ENCODE measurements around the gene CRYBA4. TPM values are rescaled to one million over a fixed set of nuclear protein-coding genes. Genes with fewer than 3 reads are reported as not detected.

Gene CRYBA4
- total and polyA plus RNA-seq, 3 experiments from 2014 or later = not detected

DNA sequence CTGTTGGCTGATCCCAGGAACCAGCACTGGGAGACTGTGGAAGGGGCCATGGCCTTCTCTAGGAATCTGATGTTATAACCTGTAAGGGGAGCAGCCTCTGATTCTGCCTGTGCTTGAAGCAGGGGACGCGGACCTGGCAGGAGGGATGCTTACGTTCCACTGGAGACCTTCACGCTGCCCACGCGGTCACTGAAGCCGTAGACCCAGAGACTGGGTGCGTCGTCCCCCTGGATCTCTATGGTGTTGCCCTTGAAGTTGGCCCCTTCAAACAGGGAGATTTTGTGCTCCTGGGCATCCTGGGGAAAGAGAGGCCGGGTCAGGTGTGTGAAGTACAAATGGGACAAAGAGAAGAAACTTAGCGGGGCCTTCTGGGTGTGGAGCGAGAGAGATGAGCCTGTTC lies 20.0 kb upstream of the CRYBA4 start:
- Mint-ChIP-seq H3K36me3 (no peaks in the 10 kb centered on the region), H3K27ac (peak overlapping the region in 3 of 8 donors; percentile 61 to 83 (median 64)), H3K27me3 (no peaks in the 10 kb centered on the region), H3K4me1 (peaks cover 44 to 58% (median 50%) of the 10 kb centered on the region in 3 donors), H3K4me3 (no peak overlapping the region), H3K9me3 (no peaks in the 10 kb centered on the region)
- ChIA-PET CTCF (no interaction called here), POLR2A (no interaction called here)
- no peak overlapping the region for H3K27ac ChIP-seq (ENCODE audit: low read depth, low read length)
- no peaks in the 10 kb centered on the region for H3K36me3 ChIP-seq (ENCODE audit: insufficient read depth, low read length)
- peaks cover 29% of the 10 kb centered on the region for H3K4me1 ChIP-seq (ENCODE audit: insufficient read depth, low read length)
- H3K27me3 ChIP-seq (ENCODE audit: insufficient read depth, low read length, poor library complexity, severe bottlenecking) = no peaks in the 10 kb centered on the region
- no peak for DNase-seq
- H3K4me3 ChIP-seq (ENCODE audit: low read length) = no peak overlapping the region
- no peaks in the 10 kb centered on the region for H3K9me3 ChIP-seq (ENCODE audit: low read length)

DNA sequence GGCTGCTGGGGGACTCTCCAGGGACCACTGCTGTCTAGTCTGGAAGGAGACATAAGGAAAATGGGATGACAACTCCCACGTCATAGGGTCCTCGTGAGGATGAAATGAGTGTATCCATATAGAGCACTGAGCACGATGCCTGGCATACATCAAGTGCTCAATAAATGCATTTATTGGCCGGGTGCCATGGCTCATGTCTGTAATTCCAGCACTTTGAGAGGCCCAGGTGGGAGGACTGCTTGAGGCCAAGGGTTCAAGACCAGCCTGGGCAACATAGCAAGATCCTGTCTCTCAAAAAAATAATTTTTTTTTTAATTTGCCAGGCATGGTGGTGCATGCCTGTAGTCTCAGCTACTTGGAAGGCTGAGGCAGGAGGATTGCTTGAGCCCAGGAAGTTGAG lies 19.6 kb upstream of the CRYBA4 start:
- H3K4me1 Mint-ChIP-seq = peaks cover 40 to 54% (median 46%) of the 10 kb centered on the region in 3 donors
- Histone ChIP-seq H3K36me3 (ENCODE audit: insufficient read depth, low read length) (no peaks in the 10 kb centered on the region), H3K9me3 (ENCODE audit: low read length) (no peaks in the 10 kb centered on the region), H3K4me1 (ENCODE audit: insufficient read depth, low read length) (peaks cover 25% of the 10 kb centered on the region), H3K27me3 (ENCODE audit: insufficient read depth, low read length, poor library complexity, severe bottlenecking) (no peaks in the 10 kb centered on the region), H3K27ac (ENCODE audit: low read depth, low read length) (no peak overlapping the region), H3K4me3 (ENCODE audit: low read length) (no peak overlapping the region)
- POLR2A ChIA-PET = no interaction called here
- CTCF ChIA-PET = no interaction called here
- no peaks in the 10 kb centered on the region for H3K27me3 Mint-ChIP-seq
- no peak overlapping the region for H3K4me3 Mint-ChIP-seq
- H3K36me3 Mint-ChIP-seq = no peaks in the 10 kb centered on the region
- no peak for DNase-seq
- H3K9me3 Mint-ChIP-seq = no peaks in the 10 kb centered on the region
- peak overlapping the region in 1 of 8 donors; percentile 61 for H3K27ac Mint-ChIP-seq

DNA sequence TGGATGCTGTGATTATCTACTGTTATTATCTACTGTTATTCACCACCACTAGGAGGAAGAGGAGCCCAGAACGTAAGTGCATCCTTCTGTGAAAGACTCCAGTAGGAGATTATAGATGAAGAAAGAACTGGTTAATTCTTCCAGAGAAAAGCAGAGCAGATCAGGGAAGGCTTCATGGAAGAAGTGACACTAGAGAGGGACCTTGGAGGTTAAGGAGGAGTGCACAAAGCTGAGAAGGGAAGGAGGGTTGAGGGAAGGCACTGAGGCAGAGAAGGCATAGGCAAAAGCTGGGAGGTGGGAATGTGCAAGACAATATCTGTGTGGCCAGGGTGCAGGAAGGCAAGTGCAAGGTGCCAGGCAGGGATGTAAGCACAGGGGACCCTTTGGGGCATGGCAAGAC lies 17.4 kb upstream of the CRYBA4 start:
- Histone ChIP-seq H3K4me1 (ENCODE audit: insufficient read depth, low read length) (peaks cover 13% of the 10 kb centered on the region), H3K27me3 (ENCODE audit: insufficient read depth, low read length, poor library complexity, severe bottlenecking) (no peaks in the 10 kb centered on the region), H3K9me3 (ENCODE audit: low read length) (no peaks in the 10 kb centered on the region), H3K27ac (ENCODE audit: low read depth, low read length) (no peak overlapping the region), H3K36me3 (ENCODE audit: insufficient read depth, low read length) (no peaks in the 10 kb centered on the region), H3K4me3 (ENCODE audit: low read length) (no peak overlapping the region)
- ChIA-PET POLR2A (no interaction called here), CTCF (no interaction called here)
- no peaks in the 10 kb centered on the region for H3K36me3 Mint-ChIP-seq
- H3K4me3 Mint-ChIP-seq = no peak overlapping the region
- H3K9me3 Mint-ChIP-seq = no peaks in the 10 kb centered on the region
- no peak for DNase-seq
- H3K4me1 Mint-ChIP-seq = peaks cover 29 to 41% (median 33%) of the 10 kb centered on the region in 3 donors
- H3K27ac Mint-ChIP-seq = peak overlapping the region in 2 of 8 donors; percentile 10 to 49
- peaks cover 0 to 1% of the 10 kb centered on the region in 2 donors for H3K27me3 Mint-ChIP-seq

DNA sequence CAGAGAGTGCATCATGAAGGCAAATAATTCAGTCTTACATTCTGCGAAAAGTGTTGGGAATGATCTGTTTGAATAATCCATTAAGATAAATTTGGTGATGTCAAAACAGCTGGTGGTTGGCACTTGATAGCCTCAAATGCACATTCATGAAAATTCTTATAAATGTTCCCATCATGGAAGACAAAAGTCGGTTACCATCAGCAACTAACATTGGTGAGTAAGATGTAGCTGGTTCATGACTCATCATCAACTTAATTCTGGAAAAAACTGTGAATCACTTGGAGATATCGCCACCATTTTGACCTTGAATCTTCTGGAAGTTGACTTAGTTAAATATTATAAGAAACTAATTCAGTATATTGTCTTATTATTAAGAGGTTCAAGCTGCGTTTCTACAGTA lies 15.2 kb upstream of the CRYBA4 start:
- Histone ChIP-seq H3K36me3 (ENCODE audit: insufficient read depth, low read length) (no peaks in the 10 kb centered on the region), H3K4me1 (ENCODE audit: insufficient read depth, low read length) (peaks cover 29% of the 10 kb centered on the region), H3K9me3 (ENCODE audit: low read length) (no peaks in the 10 kb centered on the region), H3K27me3 (ENCODE audit: insufficient read depth, low read length, poor library complexity, severe bottlenecking) (no peaks in the 10 kb centered on the region), H3K4me3 (ENCODE audit: low read length) (no peak overlapping the region), H3K27ac (ENCODE audit: low read depth, low read length) (no peak overlapping the region)
- CTCF ChIA-PET = interaction anchor here (0.8 to 1.4 kb wide), 3 partner anchors 10 to 104 kb away, joined by 3 to 4 read pairs (median 3); no protein-coding TSS in a partner anchor
- no peaks in the 10 kb centered on the region for H3K36me3 Mint-ChIP-seq
- H3K4me3 Mint-ChIP-seq = no peak overlapping the region
- no peak overlapping the region for H3K27ac Mint-ChIP-seq
- no peaks in the 10 kb centered on the region for H3K9me3 Mint-ChIP-seq
- POLR2A ChIA-PET = interaction anchor here (0.7 to 1.8 kb wide), 2 partner anchors 10 to 13 kb away, joined by 4 to 5 read pairs; no protein-coding TSS in a partner anchor
- peaks cover 36 to 47% (median 39%) of the 10 kb centered on the region in 3 donors for H3K4me1 Mint-ChIP-seq
- H3K27me3 Mint-ChIP-seq = peaks cover 0 to 1% of the 10 kb centered on the region in 2 donors
- DNase-seq = no peak

DNA sequence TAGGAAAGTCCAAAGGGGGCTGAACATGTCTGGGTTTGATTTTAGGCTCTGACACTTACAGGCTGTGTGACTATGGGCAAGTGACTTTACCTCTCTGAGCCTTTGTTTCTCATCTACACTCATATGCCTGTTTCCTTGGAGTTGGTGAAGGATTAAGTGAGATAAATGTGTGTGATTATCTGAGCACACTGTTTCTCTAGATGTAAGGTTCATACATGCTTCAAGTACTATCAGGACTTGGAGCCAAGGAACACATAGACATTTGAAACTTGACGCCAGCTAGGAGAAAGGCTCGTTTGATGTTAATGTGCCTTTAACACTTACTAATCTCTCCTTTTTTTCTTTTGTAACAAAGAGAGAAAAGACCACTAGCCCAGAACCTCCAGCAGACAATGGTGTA lies 13.6 kb upstream of the CRYBA4 start:
- Histone ChIP-seq H3K9me3 (ENCODE audit: low read length) (no peaks in the 10 kb centered on the region), H3K27ac (ENCODE audit: low read depth, low read length) (no peak overlapping the region), H3K4me3 (ENCODE audit: low read length) (no peak overlapping the region), H3K4me1 (ENCODE audit: insufficient read depth, low read length) (peaks cover 29% of the 10 kb centered on the region), H3K36me3 (ENCODE audit: insufficient read depth, low read length) (no peaks in the 10 kb centered on the region), H3K27me3 (ENCODE audit: insufficient read depth, low read length, poor library complexity, severe bottlenecking) (no peaks in the 10 kb centered on the region)
- Mint-ChIP-seq H3K4me1 (peaks cover 38 to 49% (median 39%) of the 10 kb centered on the region in 3 donors), H3K36me3 (no peaks in the 10 kb centered on the region), H3K4me3 (no peak overlapping the region), H3K9me3 (no peaks in the 10 kb centered on the region), H3K27me3 (peaks cover 0 to 1% of the 10 kb centered on the region in 2 donors), H3K27ac (no peak overlapping the region)
- no peak for DNase-seq
- CTCF ChIA-PET = interaction anchor here (0.8 to 1.1 kb wide), 2 partner anchors 13 to 34 kb away, joined by 3 to 4 read pairs; no protein-coding TSS in a partner anchor
- POLR2A ChIA-PET = interaction anchor here (0.5 to 1.8 kb wide), 2 partner anchors 14 to 17 kb away, joined by 3 to 5 read pairs; no protein-coding TSS in a partner anchor

DNA sequence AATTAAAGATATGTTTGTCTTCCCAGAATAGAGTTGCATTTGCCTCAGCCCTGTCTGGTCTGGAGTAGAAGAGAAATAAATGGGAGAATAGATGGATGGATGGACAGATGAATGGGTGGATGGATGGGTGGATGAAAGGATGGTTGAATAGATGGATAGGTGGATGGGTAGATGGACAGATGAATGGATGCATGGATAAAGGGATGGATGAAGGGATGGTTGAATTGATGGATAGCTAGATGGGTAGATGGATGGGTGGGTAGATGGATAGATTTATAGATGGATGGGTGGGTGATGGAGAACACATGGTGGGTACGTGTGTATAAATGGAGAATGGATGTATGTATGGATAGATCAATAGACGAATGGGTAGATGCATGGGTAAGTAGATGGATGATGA lies 12.5 kb upstream of the CRYBA4 start:
- no peak for DNase-seq
- Histone ChIP-seq H3K27ac (ENCODE audit: low read depth, low read length) (no peak overlapping the region), H3K4me1 (ENCODE audit: insufficient read depth, low read length) (peaks cover 25% of the 10 kb centered on the region), H3K27me3 (ENCODE audit: insufficient read depth, low read length, poor library complexity, severe bottlenecking) (no peaks in the 10 kb centered on the region), H3K4me3 (ENCODE audit: low read length) (no peak overlapping the region), H3K9me3 (ENCODE audit: low read length) (no peaks in the 10 kb centered on the region), H3K36me3 (ENCODE audit: insufficient read depth, low read length) (no peaks in the 10 kb centered on the region)
- peak overlapping the region in 6 of 8 donors; percentile 0 to 93 (median 20) for H3K27ac Mint-ChIP-seq
- no peaks in the 10 kb centered on the region for H3K9me3 Mint-ChIP-seq
- ChIA-PET POLR2A (no interaction called here), CTCF (no interaction called here)
- peak overlapping the region in 4 of 7 donors; percentile 2 to 79 (median 40) for H3K4me3 Mint-ChIP-seq
- no peaks in the 10 kb centered on the region for H3K36me3 Mint-ChIP-seq
- peaks cover 33 to 48% (median 33%) of the 10 kb centered on the region in 3 donors for H3K4me1 Mint-ChIP-seq
- H3K27me3 Mint-ChIP-seq = peaks cover 0 to 1% of the 10 kb centered on the region in 2 donors

DNA sequence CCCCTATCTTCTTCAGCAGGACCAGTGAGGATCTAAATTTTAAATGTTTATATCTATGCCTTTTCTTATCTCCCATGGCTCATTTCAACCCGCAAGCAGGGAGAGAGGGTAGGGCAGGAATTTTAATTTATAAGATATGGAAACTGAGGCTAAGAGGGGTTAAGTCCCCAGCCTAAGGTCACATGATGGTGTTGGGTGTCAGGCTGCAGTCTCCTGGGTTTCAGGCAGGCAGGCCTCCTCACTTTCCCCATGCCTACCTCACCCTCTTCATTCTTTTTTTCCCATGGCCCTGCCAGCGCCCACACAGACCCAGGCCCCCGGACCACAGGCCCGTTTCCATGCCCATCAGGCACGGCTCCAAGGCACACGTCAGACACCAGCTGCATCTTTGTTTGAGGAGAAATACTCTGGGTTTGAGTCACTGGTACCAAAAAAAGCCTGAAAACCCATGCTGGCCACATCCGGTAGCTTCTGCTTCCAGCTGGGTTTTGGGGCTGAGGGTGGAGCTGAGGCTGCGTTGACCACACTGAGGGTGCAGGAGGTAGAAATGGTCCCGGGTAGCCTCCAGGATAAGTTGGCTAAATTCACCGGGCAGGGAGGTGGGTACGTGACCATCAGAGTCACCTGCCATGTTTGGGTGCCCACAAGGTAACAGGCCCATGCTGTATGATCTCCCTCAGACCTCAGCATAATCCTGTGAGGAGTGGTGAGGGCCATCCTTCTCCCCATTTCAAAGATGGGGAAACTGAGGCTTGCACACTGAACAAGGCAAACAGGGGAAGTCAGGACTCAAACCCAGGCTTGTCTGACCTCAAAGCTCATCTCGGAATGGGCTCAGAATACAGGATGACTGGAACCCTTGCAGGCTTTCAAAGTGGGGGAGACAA lies 11.4 kb upstream of the CRYBA4 start:
- DNase-seq = peak in 4 of 5 donors; percentile 13 to 70 (median 34)
- H3K4me1 ChIP-seq (ENCODE audit: insufficient read depth, low read length) = peaks cover 24% of the 10 kb centered on the region
- CTCF ChIA-PET = interaction anchor here (0.7 to 1.1 kb wide), 2 partner anchors 13 to 32 kb away, joined by 3 to 4 read pairs; no protein-coding TSS in a partner anchor
- peak overlapping the region in 6 of 7 donors; percentile 67 to 89 (median 77) for H3K4me3 Mint-ChIP-seq
- no peaks in the 10 kb centered on the region for H3K36me3 Mint-ChIP-seq
- peaks cover 0 to 1% of the 10 kb centered on the region in 2 donors for H3K27me3 Mint-ChIP-seq
- peak overlapping the region; percentile 57 to 95 (median 90) for H3K27ac Mint-ChIP-seq
- H3K9me3 Mint-ChIP-seq = no peaks in the 10 kb centered on the region
- no peaks in the 10 kb centered on the region for H3K27me3 ChIP-seq (ENCODE audit: insufficient read depth, low read length, poor library complexity, severe bottlenecking)
- no peak overlapping the region for H3K4me3 ChIP-seq (ENCODE audit: low read length)
- no peak overlapping the region for H3K27ac ChIP-seq (ENCODE audit: low read depth, low read length)
- POLR2A ChIA-PET = interaction anchor here (0.9 to 1.3 kb wide), 5 partner anchors 13 to 31 kb away, joined by 3 to 6 read pairs (median 4); no protein-coding TSS in a partner anchor
- no peaks in the 10 kb centered on the region for H3K9me3 ChIP-seq (ENCODE audit: low read length)
- H3K4me1 Mint-ChIP-seq = peaks cover 25 to 44% (median 31%) of the 10 kb centered on the region in 3 donors
- H3K36me3 ChIP-seq (ENCODE audit: insufficient read depth, low read length) = no peaks in the 10 kb centered on the region

DNA sequence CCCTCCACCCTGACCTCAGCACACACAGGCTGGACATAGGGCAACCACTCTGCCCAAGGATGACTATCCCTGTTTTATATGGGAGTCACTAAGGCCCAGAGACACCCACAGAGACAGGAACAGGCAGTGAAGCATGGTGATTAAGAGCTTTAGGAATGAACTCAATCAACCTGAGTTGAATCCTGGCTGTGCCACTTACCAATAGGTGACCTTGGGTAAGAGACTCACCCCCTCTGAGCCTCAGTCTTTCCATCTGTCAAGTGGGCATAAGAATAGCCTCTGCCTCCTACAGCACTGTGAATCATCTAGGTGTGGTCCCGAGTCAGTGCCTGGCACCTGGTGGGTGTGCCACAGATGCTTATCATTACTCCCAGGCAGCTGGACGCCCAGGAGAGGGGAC lies 10.8 kb upstream of the CRYBA4 start:
- ChIA-PET CTCF (interaction anchor here (1.1 kb wide), 1 partner anchor 31 kb away, joined by 4 read pairs; no protein-coding TSS in a partner anchor), POLR2A (interaction anchor here (0.9 to 1.3 kb wide), 4 partner anchors 14 to 31 kb away, joined by 4 to 6 read pairs (median 4); no protein-coding TSS in a partner anchor)
- Mint-ChIP-seq H3K36me3 (no peaks in the 10 kb centered on the region), H3K27ac (no peak overlapping the region), H3K4me1 (peaks cover 25 to 48% (median 31%) of the 10 kb centered on the region in 3 donors), H3K4me3 (peak overlapping the region in 5 of 7 donors; percentile 13 to 89 (median 79)), H3K9me3 (no peaks in the 10 kb centered on the region), H3K27me3 (peaks cover 0 to 1% of the 10 kb centered on the region in 2 donors)
- no peaks in the 10 kb centered on the region for H3K9me3 ChIP-seq (ENCODE audit: low read length)
- H3K4me1 ChIP-seq (ENCODE audit: insufficient read depth, low read length) = peaks cover 24% of the 10 kb centered on the region
- no peaks in the 10 kb centered on the region for H3K36me3 ChIP-seq (ENCODE audit: insufficient read depth, low read length)
- DNase-seq = no peak
- H3K27me3 ChIP-seq (ENCODE audit: insufficient read depth, low read length, poor library complexity, severe bottlenecking) = no peaks in the 10 kb centered on the region
- no peak overlapping the region for H3K27ac ChIP-seq (ENCODE audit: low read depth, low read length)
- H3K4me3 ChIP-seq (ENCODE audit: low read length) = no peak overlapping the region

All from CD8-positive, alpha-beta memory T cell (primary cell).